LHCN-M2 (cell line): ENCODE results near the gene CBX6. TPM values are rescaled to one million over a fixed set of nuclear protein-coding genes. Genes with fewer than 3 reads are reported as not detected.
"Not testable (repeated sequence)": the region's sequence is repeated elsewhere in the genome, so short reads cannot be mapped to it uniquely, and the experiment has no call there.

ENCODE experiments used
- DNase-seq: peaks from one replicate; pipeline ENCODE4 v3.0.0-alpha.2; 2012; ENCODE audit warnings: low read depth
- total RNA-seq: library from RNA; depleted of rRNA; stranded (reverse); fragments of >200 nt; gene quantifications from 2 replicates; pipeline ENCODE4 v1.2.3, GENCODE V29; 2014

Gene CBX6
- total RNA-seq, 1 experiment from 2014 or later, result 29.0 TPM

DNA sequence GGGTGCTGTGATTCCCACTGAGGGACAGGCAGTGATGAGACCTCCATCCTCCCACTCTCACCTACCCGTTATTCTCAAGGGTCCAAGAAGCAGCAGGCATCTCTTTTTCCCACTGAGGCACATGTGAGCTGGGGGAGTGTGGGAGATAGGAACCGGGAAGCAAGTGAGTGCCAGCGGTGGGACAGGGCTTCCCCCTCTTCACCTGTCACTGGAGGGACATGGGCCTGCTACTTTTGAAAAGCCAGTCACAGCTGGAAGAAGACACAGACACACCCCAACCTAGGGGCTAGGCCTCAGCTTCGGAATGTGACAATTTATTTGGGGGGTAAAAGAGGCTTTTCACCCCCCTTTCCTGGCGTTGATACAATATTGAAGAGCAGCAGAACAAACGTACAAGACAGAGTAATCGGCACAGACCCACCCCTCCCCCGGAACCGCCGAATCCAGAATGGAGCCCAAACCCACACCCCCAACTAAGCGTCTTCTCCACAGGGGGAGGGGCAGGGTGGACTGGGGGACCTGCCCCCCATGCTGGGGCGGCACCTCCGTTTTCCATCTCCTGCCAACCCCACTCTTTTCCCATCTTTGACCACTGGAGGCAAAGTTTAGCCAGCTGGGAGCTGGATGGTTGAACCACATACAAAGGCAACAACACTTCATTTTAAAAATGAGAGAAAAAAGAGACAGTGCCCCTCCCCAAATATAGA is 10.7 kb downstream of the CBX6 start:
- no peak for DNase-seq

DNA sequence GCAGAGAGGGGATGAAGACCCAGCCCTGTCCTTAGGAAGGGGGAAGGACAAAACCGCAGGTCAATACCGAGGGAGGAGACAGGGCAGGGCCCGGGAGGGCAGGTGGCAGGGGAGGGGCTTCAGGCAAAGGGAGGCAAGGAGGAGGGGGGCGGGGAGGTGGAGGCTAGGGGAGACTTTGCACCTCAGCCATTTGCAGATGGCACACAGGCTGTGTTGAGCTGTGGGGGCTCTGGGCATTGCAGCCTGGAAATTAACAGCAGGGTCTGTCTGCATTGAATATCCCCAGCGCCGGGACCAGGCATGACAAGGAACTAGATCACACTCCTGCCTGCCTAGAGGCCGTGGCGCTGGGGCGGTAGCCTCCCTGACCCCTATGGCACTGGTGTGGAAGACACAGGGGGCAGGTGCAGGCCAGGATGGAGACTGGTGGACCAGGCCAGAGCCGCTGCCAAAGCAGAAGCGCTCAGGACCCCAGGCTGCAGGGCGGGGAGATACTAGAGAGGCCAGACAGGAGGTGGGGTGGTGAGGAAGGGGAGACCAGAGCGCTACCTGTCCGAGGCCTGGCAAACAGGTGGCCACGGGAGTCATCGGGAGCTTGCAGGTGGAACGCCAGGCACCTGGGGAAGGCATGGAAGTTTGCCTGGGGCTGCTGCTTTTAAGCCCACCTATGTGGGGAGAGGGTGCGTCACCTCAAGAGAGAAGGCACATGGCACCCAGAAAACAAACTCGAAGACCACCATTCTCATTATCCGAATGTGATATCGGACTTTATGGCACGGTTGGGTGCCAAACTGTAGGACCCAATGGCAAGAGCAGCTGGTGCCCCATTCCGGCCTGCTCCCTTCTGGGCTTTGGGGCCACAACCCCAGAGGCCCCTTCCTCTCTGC is 11.5 kb downstream of the CBX6 start:
- DNase-seq, result no peak

GRCh38 chr22:38859581-38860282 is 12.3 kb downstream of the CBX6 start:
- DNase-seq, result no peak

DNA sequence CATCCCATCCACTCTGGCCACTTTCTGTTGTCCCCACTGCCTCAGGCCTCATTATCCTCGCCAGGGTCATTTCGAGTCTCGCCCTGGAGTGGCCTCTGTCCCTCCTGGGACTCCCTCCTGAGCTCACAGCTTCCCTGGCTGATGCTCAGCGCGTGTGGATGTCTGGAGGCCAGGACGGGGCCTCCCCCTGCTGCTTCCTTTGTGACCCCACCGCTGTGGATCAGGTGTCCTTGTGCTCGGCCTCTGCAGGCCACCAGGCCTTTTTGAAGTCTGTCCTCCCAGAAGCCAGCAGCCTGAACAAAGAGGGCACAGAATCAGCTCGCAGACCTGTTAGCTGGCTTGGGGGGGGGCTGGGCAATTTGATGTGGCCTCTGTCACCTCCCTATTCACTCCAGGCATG is 13.5 kb downstream of the CBX6 start:
- no peak for DNase-seq

GRCh38 chr22:38854476-38854875 is 17.5 kb downstream of the CBX6 start:
- not testable (repeated sequence) for DNase-seq

DNA sequence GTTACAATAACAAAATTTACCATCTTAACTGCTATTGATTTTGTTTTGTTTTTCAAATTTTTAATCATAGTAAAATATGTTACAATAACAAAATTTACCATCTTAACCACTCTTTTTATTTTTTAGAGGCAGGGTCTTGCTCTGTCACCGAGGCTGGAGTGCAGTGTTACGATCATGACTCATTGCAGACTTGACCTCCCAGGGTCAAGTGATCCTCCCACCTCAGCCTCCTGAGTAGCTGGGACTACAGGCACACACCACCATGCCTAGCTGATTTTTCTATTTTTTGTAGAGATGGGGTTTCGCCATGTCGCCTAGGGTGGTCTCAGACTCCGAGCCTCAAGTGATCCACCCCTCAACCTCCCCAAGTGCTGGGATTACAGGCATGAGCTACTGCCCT is 18.1 kb downstream of the CBX6 start:
- DNase-seq, result not testable (repeated sequence)

GRCh38 chr22:38853196-38853651 is 18.8 kb downstream of the CBX6 start:
- no peak for DNase-seq

DNA sequence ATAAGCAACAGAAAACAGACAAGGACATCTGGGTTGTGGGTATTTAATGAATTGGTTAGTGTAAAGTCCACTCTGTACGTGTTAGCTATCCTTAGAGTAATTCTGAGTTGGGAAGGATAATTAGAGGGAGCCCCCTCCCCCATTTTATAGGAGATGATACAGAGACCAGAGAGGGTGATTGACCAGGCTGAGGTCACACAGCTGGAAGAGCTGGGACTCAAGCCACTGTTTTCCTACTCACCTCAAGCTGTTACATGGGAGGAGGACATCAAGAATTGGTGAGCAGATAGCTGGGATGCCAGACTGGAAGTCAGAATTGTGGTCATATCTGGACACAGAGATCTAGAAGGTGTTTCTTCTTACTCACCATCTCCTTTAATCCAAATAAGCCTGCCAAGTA is 19.5 kb downstream of the CBX6 start:
- DNase-seq, result no peak

GRCh38 chr22:38850941-38851849 is 20.8 kb downstream of the CBX6 start:
- peak; percentile 43 for DNase-seq

GRCh38 chr22:38850399-38850798 is 21.6 kb downstream of the CBX6 start:
- DNase-seq, result no peak

GRCh38 chr22:38849811-38850210 is 22.2 kb downstream of the CBX6 start:
- DNase-seq, result no peak

- DNase-seq, result no peak
Observed at GRCh38 chr22:38846412-38846811, 25.6 kb downstream of the CBX6 start.

- DNase-seq, result no peak
Observed at GRCh38 chr22:38845004-38845740, 26.8 kb downstream of the CBX6 start.

GRCh38 chr22:38844315-38845003 is 27.6 kb downstream of the CBX6 start:
- no peak for DNase-seq

DNA sequence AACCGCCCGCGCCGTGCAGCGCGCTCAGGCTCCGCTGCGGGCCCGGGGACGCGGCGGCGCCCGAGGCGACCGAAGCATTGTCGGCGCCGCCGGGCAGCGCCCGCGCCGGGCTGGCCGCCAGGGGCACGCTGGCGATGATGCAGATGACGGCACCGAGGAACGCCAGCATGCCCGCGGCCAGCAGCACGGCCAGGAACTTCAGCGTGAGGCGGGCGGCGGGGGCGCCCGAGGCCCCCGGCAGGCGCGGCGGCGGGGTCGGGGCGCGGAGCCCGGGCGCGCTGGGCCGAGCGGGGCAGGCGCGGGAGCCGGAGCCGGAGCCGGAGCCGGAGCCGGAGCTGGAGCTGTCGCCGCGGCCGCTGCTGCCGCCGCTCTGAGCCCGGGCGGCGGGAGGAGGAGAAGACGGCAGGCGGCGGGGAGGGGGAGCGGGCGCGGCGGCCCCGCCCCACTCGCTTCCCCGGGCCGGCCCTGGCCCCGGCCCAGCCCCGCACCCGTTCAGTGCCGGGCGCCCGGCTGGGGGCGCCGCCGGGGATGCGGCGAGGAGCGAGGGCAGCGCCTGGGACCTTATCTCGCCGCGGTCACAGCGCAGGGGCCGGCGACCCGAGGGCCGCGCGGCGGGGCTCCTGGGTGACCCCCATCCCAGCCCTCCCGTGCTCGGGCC is 28.2 kb downstream of the CBX6 start, which contains the start of gene NPTXR:
NPTXR (minus strand) TSS at position 372 of the 658 bp plus-strand sequence.
- DNase-seq, result no peak

DNA sequence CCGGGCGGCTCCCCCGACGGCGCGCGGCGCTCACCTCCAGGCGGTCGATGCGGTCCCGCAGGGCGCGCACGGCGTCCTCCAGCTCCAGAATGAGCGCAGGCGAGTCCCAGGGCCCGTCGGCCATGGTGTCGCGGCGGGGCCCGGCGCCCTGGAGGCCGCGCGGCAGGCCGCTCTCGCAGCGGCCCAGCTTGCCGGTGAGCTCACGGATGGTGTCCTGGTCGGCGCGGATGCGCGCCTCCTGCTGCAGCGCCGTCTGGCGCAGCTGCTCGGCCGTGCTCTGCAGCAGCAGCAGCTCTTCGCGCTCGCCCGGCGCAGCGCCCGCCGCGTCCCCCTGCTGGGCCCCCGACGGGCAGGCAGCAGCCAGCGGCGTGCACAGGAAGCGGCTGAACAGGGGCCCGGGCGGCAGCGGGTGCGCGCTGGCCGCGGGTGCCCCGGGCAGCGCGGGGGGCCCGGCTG is 28.8 kb downstream of the CBX6 start:
- DNase-seq, result peak; percentile 38

GRCh38 chr22:38842512-38843200 is 29.4 kb downstream of the CBX6 start:
- DNase-seq, result no peak

DNA sequence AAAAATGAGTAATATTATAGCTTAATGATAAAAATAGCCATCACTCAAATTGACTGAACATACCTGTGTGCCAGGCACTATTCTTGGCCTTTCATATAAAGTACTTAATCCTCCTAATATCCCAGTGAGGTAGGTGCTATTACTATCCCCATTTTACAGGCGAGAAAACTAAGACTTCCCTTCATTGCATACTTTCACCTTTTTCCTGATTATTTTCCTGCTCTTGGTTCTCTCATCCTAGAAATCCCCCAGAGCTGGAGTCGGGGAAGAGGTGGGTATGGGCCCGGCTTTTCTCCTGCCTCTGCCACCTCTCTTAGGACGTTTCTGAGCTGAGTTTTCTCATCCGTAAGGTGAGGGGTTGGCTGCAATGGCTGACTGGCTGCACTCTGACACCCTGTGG is 30.4 kb downstream of the CBX6 start:
- no peak for DNase-seq
